22Rv1 (cell line): ENCODE data around the gene ZNF611.

Source experiments
- ZFX ChIP-seq: fragments of 450-650 bp; IDR thresholded peaks from 2 replicates; pipeline ENCODE4 v1.6.1; 2017; ENCODE audit warnings: antibody characterized with exemption, borderline replicate concordance
- TF ChIP-seq, protein P1 (sequence below): fragments of 450-650 bp; IDR thresholded peaks from 2 replicates; pipeline ENCODE4 v1.5.1; 2017; ENCODE audit warnings: mild to moderate bottlenecking

DNA sequence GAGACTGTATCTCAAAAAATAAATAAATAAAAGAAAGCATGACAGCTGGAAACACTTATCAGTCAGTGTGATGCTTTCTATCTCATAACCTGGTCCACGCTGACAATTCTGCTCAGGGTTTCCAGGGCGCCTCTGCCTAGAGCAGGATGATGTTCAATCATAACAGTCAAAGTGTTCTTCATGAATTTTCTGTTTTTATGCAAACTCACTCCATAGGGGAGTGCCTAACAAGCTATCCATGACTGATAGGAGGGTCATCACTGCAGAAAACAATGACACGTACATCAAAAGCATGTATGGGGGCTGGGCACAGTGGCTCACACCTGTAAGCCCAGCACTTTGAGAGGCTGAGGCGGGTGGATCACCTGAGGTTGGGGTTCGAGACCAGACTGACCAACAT lies 55.2 kb downstream of the ZNF611 start:
- no peak for TF ChIP-seq ZFX
- TF ChIP-seq, protein P1, sequence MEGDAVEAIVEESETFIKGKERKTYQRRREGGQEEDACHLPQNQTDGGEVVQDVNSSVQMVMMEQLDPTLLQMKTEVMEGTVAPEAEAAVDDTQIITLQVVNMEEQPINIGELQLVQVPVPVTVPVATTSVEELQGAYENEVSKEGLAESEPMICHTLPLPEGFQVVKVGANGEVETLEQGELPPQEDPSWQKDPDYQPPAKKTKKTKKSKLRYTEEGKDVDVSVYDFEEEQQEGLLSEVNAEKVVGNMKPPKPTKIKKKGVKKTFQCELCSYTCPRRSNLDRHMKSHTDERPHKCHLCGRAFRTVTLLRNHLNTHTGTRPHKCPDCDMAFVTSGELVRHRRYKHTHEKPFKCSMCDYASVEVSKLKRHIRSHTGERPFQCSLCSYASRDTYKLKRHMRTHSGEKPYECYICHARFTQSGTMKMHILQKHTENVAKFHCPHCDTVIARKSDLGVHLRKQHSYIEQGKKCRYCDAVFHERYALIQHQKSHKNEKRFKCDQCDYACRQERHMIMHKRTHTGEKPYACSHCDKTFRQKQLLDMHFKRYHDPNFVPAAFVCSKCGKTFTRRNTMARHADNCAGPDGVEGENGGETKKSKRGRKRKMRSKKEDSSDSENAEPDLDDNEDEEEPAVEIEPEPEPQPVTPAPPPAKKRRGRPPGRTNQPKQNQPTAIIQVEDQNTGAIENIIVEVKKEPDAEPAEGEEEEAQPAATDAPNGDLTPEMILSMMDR: no peak
